H9 (cell line): ENCODE measurements around the gene UST. TPM values are rescaled to one million over a fixed set of nuclear protein-coding genes. Genes with fewer than 3 reads are reported as not detected.

Experiments
- DNase-seq: peaks from one replicate; pipeline ENCODE4 v3.0.0-alpha.2; 2017
- H2AFZ ChIP-seq: one replicate; pipeline ENCODE4 v1.6.1; 2013; ENCODE audit warnings: mild to moderate bottlenecking, low read length, control low read depth, moderate library complexity
- H2AK5ac ChIP-seq: 2 replicates; pipeline ENCODE4 v1.6.1; 2013; ENCODE audit warnings: low read length, control low read depth, mixed read lengths; ENCODE audit not compliant: insufficient read length
- H2BK120ac ChIP-seq: one replicate; pipeline ENCODE4 v1.6.1; 2013; ENCODE audit warnings: low read depth, mild to moderate bottlenecking, low read length, control low read depth, inconsistent platforms; ENCODE audit not compliant: poor library complexity, severe bottlenecking
- H2BK12ac ChIP-seq: 2 replicates; pipeline ENCODE4 v1.6.1; 2013; ENCODE audit warnings: low read length, control low read depth, mixed read lengths, low read depth; ENCODE audit not compliant: insufficient read length
- H2BK15ac ChIP-seq: 2 replicates; pipeline ENCODE4 v1.6.1; 2013; ENCODE audit warnings: low read depth, low read length, control low read depth
- H2BK20ac ChIP-seq: one replicate; pipeline ENCODE4 v1.6.1; 2013; ENCODE audit warnings: low read depth, mild to moderate bottlenecking, low read length, control low read depth, inconsistent platforms; ENCODE audit not compliant: poor library complexity, severe bottlenecking
- H2BK5ac ChIP-seq: 2 replicates; pipeline ENCODE4 v1.6.1; 2013; ENCODE audit warnings: low read length, control low read depth, mixed read lengths; ENCODE audit not compliant: insufficient read length
- H3K14ac ChIP-seq: 2 replicates; pipeline ENCODE4 v1.6.1; 2013; ENCODE audit warnings: low read length, control low read depth; ENCODE audit not compliant: insufficient read depth
- H3K18ac ChIP-seq: 2 replicates; pipeline ENCODE4 v1.6.1; 2013; ENCODE audit warnings: low read depth, mild to moderate bottlenecking, mixed read lengths, low read length, control low read depth; ENCODE audit not compliant: insufficient read length
- H3K23ac ChIP-seq: 2 replicates; pipeline ENCODE4 v1.6.1; 2013; ENCODE audit warnings: low read length, control low read depth, mixed read lengths, low read depth; ENCODE audit not compliant: insufficient read length
- H3K23me2 ChIP-seq: 2 replicates; pipeline ENCODE4 v1.6.1; 2013; ENCODE audit warnings: low read depth, mild to moderate bottlenecking, mixed read lengths, low read length, control low read depth; ENCODE audit not compliant: insufficient read length, poor library complexity, severe bottlenecking
- H3K27ac ChIP-seq: 2 replicates; pipeline ENCODE4 v1.5.1; 2013; ENCODE audit warnings: low read length, control low read depth, mixed read lengths, low read depth; ENCODE audit not compliant: insufficient read length
- H3K27me3 ChIP-seq: 2 replicates; pipeline ENCODE4 v1.6.1; 2013; ENCODE audit warnings: low read length, control low read depth, inconsistent platforms; ENCODE audit not compliant: insufficient read depth
- H3K4ac ChIP-seq: 2 replicates; pipeline ENCODE4 v1.6.1; 2013; ENCODE audit warnings: low read depth, mild to moderate bottlenecking, control low read depth, inconsistent platforms, low read length, moderate library complexity
- H3K4me1 ChIP-seq: 2 replicates; pipeline ENCODE4 v1.6.1; 2013; ENCODE audit warnings: low read length, control low read depth, inconsistent platforms; ENCODE audit not compliant: insufficient read depth
- H3K4me2 ChIP-seq: 2 replicates; pipeline ENCODE4 v1.6.1; 2013; ENCODE audit warnings: low read length, control low read depth, mixed read lengths; ENCODE audit not compliant: insufficient read length, insufficient read depth
- H3K56ac ChIP-seq: 2 replicates; pipeline ENCODE4 v1.6.1; 2013; ENCODE audit warnings: low read depth, mild to moderate bottlenecking, mixed read lengths, low read length, control low read depth; ENCODE audit not compliant: insufficient read length
- H3K79me1 ChIP-seq: 2 replicates; pipeline ENCODE4 v1.6.1; 2013; ENCODE audit warnings: low read depth, mild to moderate bottlenecking, moderate library complexity, low read length, control low read depth, inconsistent platforms; ENCODE audit not compliant: insufficient read depth, poor library complexity, severe bottlenecking
- H3K79me2 ChIP-seq: 2 replicates; pipeline ENCODE4 v1.6.1; 2013; ENCODE audit warnings: low read length, control low read depth, inconsistent platforms; ENCODE audit not compliant: insufficient read depth
- H3K9ac ChIP-seq: 2 replicates; pipeline ENCODE4 v1.6.1; 2013; ENCODE audit warnings: low read length, control low read depth, mixed read lengths; ENCODE audit not compliant: insufficient read length; ENCODE audit errors: extremely low read depth
- H3K9me3 ChIP-seq: one replicate; pipeline ENCODE4 v1.6.1; 2013; ENCODE audit warnings: low read depth, low read length, inconsistent platforms; ENCODE audit not compliant: control insufficient read depth
- H3T11ph ChIP-seq: one replicate; pipeline ENCODE4 v1.6.1; 2013; ENCODE audit warnings: mild to moderate bottlenecking, low read length, control low read depth, inconsistent platforms
- H4K20me1 ChIP-seq: one replicate; pipeline ENCODE4 v1.6.1; 2013; ENCODE audit not compliant: control insufficient read depth, insufficient read length, insufficient read depth
- H4K5ac ChIP-seq: 2 replicates; pipeline ENCODE4 v1.6.1; 2013; ENCODE audit warnings: low read depth, mild to moderate bottlenecking, mixed read lengths, low read length, control low read depth; ENCODE audit not compliant: insufficient read length
- H4K8ac ChIP-seq: replicated peaks from 2 replicates; pipeline ENCODE4 v1.6.1; 2013; ENCODE audit warnings: low read length, control low read depth, mixed read lengths, low read depth; ENCODE audit not compliant: insufficient read length
- H4K91ac ChIP-seq: 2 replicates; pipeline ENCODE4 v1.6.1; 2013; ENCODE audit warnings: low read depth, mild to moderate bottlenecking, moderate library complexity, mixed read lengths, low read length, control low read depth; ENCODE audit not compliant: insufficient read length
- H3K27ac Mint-ChIP-seq, 3 experiments: 2 replicates in 2 of 3; 3 replicates in 1 of 3; pipeline ENCODE4 v1.8.0; 2020 to 2021; ENCODE audit warnings: mixed read lengths in 3 of 3, mild to moderate bottlenecking in 1 of 3, moderate library complexity in 1 of 3
- H3K27me3 Mint-ChIP-seq: 2 replicates; pipeline ENCODE4 v1.8.0; 2021; ENCODE audit warnings: low read depth, mild to moderate bottlenecking, moderate library complexity, mixed read lengths
- H3K36me3 Mint-ChIP-seq, 3 experiments: 2 replicates in 2 of 3; 3 replicates in 1 of 3; pipeline ENCODE4 v1.8.0; 2020 to 2021; ENCODE audit warnings: low read depth in 3 of 3, mixed read lengths in 3 of 3; ENCODE audit not compliant: insufficient read depth in 1 of 3
- H3K4me1 Mint-ChIP-seq, 2 experiments: 2 replicates each; pipeline ENCODE4 v1.8.0; 2020; ENCODE audit warnings: mixed read lengths in 2 of 2
- H3K4me3 Mint-ChIP-seq, 2 experiments: 2 replicates in 1 of 2; 3 replicates in 1 of 2; pipeline ENCODE4 v1.8.0; 2020 to 2021; ENCODE audit warnings: mild to moderate bottlenecking in 2 of 2, mixed read lengths in 2 of 2, moderate library complexity in 1 of 2
- H3K9me3 Mint-ChIP-seq, 2 experiments: 2 replicates in 1 of 2; 3 replicates in 1 of 2; pipeline ENCODE4 v1.8.0; 2020; ENCODE audit warnings: mild to moderate bottlenecking in 2 of 2, mixed read lengths in 2 of 2, moderate library complexity in 1 of 2
- WGBS: extraction: QIAGEN DNeasy Blood & Tissue Kit; methylation state at CpG from one replicate; pipeline ENCODE4 v1.1.7; 2013; ENCODE audit warnings: missing lambda C conversion rate, low lambda C conversion rate, mixed read lengths; ENCODE audit not compliant: insufficient read length; ENCODE audit errors: extremely low coverage; 5-methylcytosine and 5-hydroxymethylcytosine counted together
- total RNA-seq: library from RNA; stranded (reverse); gene quantifications from 2 replicates; pipeline ENCODE4 v1.2.1, GENCODE V29; 2021
- TF ChIP-seq, protein P1 (sequence below): fragments of 200-600 bp; sonication (generic); conservative IDR thresholded peaks from 3 replicates; pipeline ENCODE4 v1.8.0; 2021; ENCODE audit warnings: antibody characterized with exemption, mild to moderate bottlenecking

The UST gene
- total RNA-seq, 1 experiment from 2014 or later, result 14.4 TPM

DNA sequence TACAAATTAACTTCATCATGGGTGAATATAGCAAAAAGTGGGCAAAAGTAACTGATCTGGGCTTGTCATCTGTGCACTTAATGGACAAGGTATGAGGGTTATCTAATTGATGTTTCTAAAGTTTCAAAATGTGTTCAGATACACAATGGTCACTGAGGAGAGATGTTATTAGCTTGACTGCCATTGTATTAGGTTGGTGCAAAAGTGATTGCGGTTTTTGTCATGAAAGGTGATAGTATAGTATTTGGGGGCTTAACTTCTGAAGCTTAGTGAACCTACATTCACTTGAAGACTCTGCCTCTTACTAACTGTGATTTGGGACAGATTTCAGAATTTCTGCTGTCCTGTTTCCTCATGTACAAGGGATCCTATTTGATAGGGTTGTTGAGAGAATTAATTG, 159.6 kb downstream of the UST start:
- Histone ChIP-seq H3K27ac (no peak overlapping the region), H3K27me3 (no peaks in the 10 kb centered on the region), H3K9me3 (no peaks in the 10 kb centered on the region), H3K23me2 (no peaks in the 10 kb centered on the region), H2AK5ac (no peak overlapping the region), H3K18ac (no peak overlapping the region), H2BK5ac (no peak overlapping the region), H2AFZ (no peak overlapping the region), H3K79me1 (peaks cover 3% of the 10 kb centered on the region), H3K14ac (no peak overlapping the region), H3K4ac (no peak overlapping the region), H3K9ac (no peak overlapping the region), H2BK20ac (no peak overlapping the region), H3K79me2 (no peaks in the 10 kb centered on the region), H3K4me2 (no peak overlapping the region), H3K23ac (no peak overlapping the region), H3K4me1 (no peaks in the 10 kb centered on the region; the same call in 1 of the 2 replicates), H4K91ac (no peak overlapping the region), H2BK15ac (no peak overlapping the region), H4K5ac (no peak overlapping the region), H2BK120ac (no peak overlapping the region), H3K56ac (no peak overlapping the region), H2BK12ac (no peak overlapping the region), H3T11ph (no peak overlapping the region), H4K8ac (no peak overlapping the region), H4K20me1 (no peaks in the 10 kb centered on the region)
- Mint-ChIP-seq H3K4me1 (peaks cover 15 to 16% of the 10 kb centered on the region in 2 experiments), H3K27me3 (no peaks in the 10 kb centered on the region), H3K36me3 (no peaks in the 10 kb centered on the region; a peak in 3 of 7 replicates), H3K4me3 (no peak overlapping the region), H3K9me3 (no peaks in the 10 kb centered on the region), H3K27ac (no peak overlapping the region)
- WGBS, result no CpG with 5 or more reads among the region's 1 CpG
- no peak for DNase-seq
- TF ChIP-seq, protein P1, sequence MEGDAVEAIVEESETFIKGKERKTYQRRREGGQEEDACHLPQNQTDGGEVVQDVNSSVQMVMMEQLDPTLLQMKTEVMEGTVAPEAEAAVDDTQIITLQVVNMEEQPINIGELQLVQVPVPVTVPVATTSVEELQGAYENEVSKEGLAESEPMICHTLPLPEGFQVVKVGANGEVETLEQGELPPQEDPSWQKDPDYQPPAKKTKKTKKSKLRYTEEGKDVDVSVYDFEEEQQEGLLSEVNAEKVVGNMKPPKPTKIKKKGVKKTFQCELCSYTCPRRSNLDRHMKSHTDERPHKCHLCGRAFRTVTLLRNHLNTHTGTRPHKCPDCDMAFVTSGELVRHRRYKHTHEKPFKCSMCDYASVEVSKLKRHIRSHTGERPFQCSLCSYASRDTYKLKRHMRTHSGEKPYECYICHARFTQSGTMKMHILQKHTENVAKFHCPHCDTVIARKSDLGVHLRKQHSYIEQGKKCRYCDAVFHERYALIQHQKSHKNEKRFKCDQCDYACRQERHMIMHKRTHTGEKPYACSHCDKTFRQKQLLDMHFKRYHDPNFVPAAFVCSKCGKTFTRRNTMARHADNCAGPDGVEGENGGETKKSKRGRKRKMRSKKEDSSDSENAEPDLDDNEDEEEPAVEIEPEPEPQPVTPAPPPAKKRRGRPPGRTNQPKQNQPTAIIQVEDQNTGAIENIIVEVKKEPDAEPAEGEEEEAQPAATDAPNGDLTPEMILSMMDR, result no peak
